ENCODE measurements around the gene DEPP1. TPM values are rescaled to one million over a fixed set of nuclear protein-coding genes. Genes with fewer than 3 reads are reported as not detected.
A peak's percentile ranks its signal among the peaks of the same experiment; 100 is the strongest.

Gene DEPP1
- total and polyA plus RNA-seq, 2 of the 13 experiments (the other 11 are each of a cell fraction or from before 2014, with no cell fraction given): 14.8 to 270 TPM

DNA sequence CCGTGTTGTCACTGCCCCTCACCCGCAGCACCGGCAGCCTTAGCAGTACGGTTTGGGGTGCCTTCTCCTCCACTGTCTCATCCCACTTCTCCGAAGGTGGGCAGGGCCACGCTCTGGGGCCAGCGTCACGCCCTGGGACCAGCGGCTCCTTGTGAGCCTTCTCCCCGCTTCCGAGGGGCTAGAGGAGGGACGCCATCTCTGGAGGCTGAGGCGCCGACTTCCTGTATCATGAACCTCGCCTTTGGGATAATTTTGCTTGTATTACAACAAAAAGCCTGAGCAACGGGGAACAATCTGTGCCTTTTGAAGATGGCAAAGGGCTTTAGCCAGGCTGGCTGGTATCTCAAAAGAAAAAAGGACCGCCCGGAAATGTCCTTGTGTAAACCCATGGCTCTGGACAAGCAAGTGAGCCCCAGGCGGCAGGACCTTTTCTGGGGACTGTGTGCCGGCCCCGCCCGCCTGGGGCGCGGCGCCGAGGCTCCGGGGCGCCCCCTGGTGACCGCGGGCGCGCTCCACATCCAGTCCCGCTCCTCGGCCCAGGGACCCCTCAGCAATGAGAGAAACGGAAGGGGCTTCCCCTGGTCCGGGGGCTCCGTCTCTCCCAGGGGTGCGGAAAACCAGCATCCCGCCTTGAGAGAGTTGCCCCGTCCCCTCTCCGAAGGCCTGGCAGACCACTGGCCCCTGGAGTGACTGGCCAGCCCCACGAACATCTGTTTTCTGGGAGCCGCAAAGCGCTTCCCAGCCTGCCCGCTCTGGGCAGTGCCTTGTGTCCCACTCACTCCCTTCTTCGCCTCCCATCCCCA, 3.8 kb downstream of the DEPP1 start (continued):
- TF ChIP-seq NFYB (CRISPR knock-in tag; IDR thresholded peaks at IDR 0.05): no peak
- no peak for TF ChIP-seq MLLT10 (CRISPR knock-in tag; IDR thresholded peaks at IDR 0.05)
- TF ChIP-seq, protein P1, sequence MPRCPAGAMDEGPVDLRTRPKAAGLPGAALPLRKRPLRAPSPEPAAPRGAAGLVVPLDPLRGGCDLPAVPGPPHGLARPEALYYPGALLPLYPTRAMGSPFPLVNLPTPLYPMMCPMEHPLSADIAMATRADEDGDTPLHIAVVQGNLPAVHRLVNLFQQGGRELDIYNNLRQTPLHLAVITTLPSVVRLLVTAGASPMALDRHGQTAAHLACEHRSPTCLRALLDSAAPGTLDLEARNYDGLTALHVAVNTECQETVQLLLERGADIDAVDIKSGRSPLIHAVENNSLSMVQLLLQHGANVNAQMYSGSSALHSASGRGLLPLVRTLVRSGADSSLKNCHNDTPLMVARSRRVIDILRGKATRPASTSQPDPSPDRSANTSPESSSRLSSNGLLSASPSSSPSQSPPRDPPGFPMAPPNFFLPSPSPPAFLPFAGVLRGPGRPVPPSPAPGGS (CRISPR knock-in tag; IDR thresholded peaks at IDR 0.05): no peak
- peak; percentile 97 for TF ChIP-seq RBFOX2 (IDR thresholded peaks at IDR 0.05; ENCODE audit: low read depth, low read length)
- no peak for TF ChIP-seq MIER2 (CRISPR knock-in tag; IDR thresholded peaks at IDR 0.05)
- no peak for TF ChIP-seq ZNF850 (CRISPR knock-in tag; conservative IDR thresholded peaks at IDR 0.05)
- TF ChIP-seq PHF21A (CRISPR knock-in tag; IDR thresholded peaks at IDR 0.05): peak; percentile 61
- TF ChIP-seq CBFB (CRISPR knock-in tag; IDR thresholded peaks at IDR 0.05): no peak; the same call in 1 of the 2 replicates
- no peak for TF ChIP-seq ZFY (CRISPR knock-in tag; IDR thresholded peaks at IDR 0.05)
- no peak for TF ChIP-seq NFE2L1 (CRISPR knock-in tag; IDR thresholded peaks at IDR 0.05; ENCODE audit: borderline replicate concordance)
- TF ChIP-seq ZNF124 (CRISPR knock-in tag; IDR thresholded peaks at IDR 0.05): no peak
- TF ChIP-seq SIX1 (CRISPR knock-in tag; IDR thresholded peaks at IDR 0.05; ENCODE audit: borderline replicate concordance): no peak
- TF ChIP-seq U2AF2 (IDR thresholded peaks at IDR 0.05; ENCODE audit: low read depth, low read length): no peak
- TF ChIP-seq, protein P2, sequence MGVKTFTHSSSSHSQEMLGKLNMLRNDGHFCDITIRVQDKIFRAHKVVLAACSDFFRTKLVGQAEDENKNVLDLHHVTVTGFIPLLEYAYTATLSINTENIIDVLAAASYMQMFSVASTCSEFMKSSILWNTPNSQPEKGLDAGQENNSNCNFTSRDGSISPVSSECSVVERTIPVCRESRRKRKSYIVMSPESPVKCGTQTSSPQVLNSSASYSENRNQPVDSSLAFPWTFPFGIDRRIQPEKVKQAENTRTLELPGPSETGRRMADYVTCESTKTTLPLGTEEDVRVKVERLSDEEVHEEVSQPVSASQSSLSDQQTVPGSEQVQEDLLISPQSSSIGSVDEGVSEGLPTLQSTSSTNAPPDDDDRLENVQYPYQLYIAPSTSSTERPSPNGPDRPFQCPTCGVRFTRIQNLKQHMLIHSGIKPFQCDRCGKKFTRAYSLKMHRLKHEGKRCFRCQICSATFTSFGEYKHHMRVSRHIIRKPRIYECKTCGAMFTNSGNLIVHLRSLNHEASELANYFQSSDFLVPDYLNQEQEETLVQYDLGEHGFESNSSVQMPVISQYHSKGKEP (CRISPR knock-in tag; IDR thresholded peaks at IDR 0.05): 0 out of 2 replicates have a peak, but pooled peaks have one; percentile 36
- no peak for TF ChIP-seq KDM5A (IDR thresholded peaks at IDR 0.05; ENCODE audit: borderline replicate concordance, low read length)
- no peak for TF ChIP-seq ZFP82 (CRISPR knock-in tag; IDR thresholded peaks at IDR 0.05; ENCODE audit: borderline replicate concordance)
- TF ChIP-seq, protein P3, sequence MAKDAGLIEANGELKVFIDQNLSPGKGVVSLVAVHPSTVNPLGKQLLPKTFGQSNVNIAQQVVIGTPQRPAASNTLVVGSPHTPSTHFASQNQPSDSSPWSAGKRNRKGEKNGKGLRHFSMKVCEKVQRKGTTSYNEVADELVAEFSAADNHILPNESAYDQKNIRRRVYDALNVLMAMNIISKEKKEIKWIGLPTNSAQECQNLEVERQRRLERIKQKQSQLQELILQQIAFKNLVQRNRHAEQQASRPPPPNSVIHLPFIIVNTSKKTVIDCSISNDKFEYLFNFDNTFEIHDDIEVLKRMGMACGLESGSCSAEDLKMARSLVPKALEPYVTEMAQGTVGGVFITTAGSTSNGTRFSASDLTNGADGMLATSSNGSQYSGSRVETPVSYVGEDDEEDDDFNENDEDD (CRISPR knock-in tag; IDR thresholded peaks at IDR 0.05; ENCODE audit: borderline replicate concordance): peak; percentile 42; the same call in 1 of the 2 replicates
- TF ChIP-seq, protein P4, sequence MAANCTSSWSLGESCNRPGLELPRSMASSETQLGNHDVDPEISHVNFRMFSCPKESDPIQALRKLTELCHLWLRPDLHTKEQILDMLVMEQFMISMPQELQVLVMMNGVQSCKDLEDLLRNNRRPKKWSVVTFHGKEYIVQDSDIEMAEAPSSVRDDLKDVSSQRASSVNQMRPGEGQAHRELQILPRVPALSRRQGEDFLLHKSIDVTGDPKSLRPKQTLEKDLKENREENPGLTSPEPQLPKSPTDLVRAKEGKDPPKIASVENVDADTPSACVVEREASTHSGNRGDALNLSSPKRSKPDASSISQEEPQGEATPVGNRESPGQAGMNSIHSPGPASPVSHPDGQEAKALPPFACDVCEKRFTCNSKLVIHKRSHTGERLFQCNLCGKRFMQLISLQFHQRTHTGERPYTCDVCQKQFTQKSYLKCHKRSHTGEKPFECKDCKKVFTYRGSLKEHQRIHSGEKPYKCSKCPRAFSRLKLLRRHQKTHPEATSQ (CRISPR knock-in tag; IDR thresholded peaks at IDR 0.05; ENCODE audit: borderline replicate concordance): no peak
- TF ChIP-seq ZFP41 (CRISPR knock-in tag; IDR thresholded peaks at IDR 0.05; ENCODE audit: borderline replicate concordance): no peak
- TF ChIP-seq ZNF160 (CRISPR knock-in tag; IDR thresholded peaks at IDR 0.05): no peak
- TF ChIP-seq NFKBIZ (CRISPR knock-in tag; IDR thresholded peaks at IDR 0.05): no peak; the same call in 1 of the 2 replicates
- no peak for TF ChIP-seq EZH2 (conservative IDR thresholded peaks at IDR 0.05; ENCODE audit: low read depth, low read length)
- 0 out of 2 replicates have a peak, but pooled peaks have one; percentile 24 for TF ChIP-seq ZNF329 (CRISPR knock-in tag; IDR thresholded peaks at IDR 0.05; ENCODE audit: low read depth)
- TF ChIP-seq, protein P5, sequence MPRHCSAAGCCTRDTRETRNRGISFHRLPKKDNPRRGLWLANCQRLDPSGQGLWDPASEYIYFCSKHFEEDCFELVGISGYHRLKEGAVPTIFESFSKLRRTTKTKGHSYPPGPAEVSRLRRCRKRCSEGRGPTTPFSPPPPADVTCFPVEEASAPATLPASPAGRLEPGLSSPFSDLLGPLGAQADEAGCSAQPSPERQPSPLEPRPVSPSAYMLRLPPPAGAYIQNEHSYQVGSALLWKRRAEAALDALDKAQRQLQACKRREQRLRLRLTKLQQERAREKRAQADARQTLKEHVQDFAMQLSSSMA (CRISPR knock-in tag; IDR thresholded peaks at IDR 0.05): no peak
- TF ChIP-seq BCL6 (CRISPR knock-in tag; IDR thresholded peaks at IDR 0.05): peak; percentile 43
